Glomerular visceral epithelial cell (primary cell): ENCODE results near the gene PACSIN2.
"Not testable (repeated sequence)": the region's sequence is repeated elsewhere in the genome, so short reads cannot be mapped to it uniquely, and the experiment has no call there.

ENCODE experiments used
- DNase-seq: peaks from one replicate; pipeline ENCODE4 v3.0.0-alpha.2; 2016; ENCODE audit errors: extremely low spot score

The PACSIN2 gene

GRCh38 chr22:43012390-43012789 lies 2.6 kb downstream of the PACSIN2 start:
- no peak for DNase-seq

GRCh38 chr22:43011079-43011478 lies 3.9 kb downstream of the PACSIN2 start:
- no peak for DNase-seq

- DNase-seq, result no peak
Observed at GRCh38 chr22:43009444-43009843, 5.5 kb downstream of the PACSIN2 start.

- no peak for DNase-seq
Observed at GRCh38 chr22:43008921-43009320, 6.0 kb downstream of the PACSIN2 start.

GRCh38 chr22:43008509-43008908 lies 6.4 kb downstream of the PACSIN2 start:
- no peak for DNase-seq

GRCh38 chr22:43007519-43008102 lies 7.3 kb downstream of the PACSIN2 start:
- DNase-seq, result peak; percentile 56

DNA sequence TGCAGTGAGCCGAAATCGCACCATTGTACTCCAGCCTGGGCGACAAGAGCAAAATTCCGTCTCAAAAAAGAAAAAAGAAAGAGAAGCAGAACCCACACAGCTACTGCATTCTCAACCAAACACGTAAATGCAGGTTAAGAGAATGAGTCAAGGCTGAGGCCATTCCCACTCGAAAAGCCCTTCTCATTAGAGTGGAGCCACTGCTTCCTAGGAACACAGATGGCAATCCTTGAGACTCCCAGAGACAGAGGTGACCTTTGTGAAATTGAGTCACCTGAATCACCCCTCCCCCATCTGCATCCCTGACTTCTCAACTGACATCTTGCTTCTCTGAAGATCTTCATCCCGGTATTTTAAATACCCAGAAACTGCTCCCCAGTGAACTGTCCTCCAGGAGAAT lies 8.2 kb downstream of the PACSIN2 start:
- no peak for DNase-seq

DNA sequence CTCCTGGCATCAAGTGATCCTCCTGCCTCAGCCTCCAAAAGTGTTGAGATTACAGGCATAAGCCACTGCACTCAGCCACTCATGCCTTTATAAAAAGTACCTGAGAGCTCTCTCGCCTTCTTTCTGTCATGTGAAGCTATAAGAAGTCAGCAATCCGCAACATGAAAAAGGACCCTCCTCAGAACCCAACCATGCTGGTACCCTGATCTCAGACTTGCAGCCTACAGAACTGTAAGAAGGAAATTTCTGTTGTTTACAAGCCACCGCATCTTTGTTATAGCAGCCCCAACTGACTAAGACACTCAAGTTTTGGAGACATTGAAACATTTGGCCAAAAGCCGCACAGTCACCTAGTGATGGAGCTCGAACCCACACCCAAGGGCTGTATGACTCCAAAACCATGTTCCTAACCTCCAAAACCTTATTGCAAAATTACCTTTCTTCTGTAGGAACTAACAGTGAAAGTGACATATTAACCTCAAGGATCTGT lies 8.9 kb downstream of the PACSIN2 start:
- DNase-seq, result no peak

- DNase-seq, result no peak
Observed at GRCh38 chr22:43005106-43005505, 9.8 kb downstream of the PACSIN2 start.

- DNase-seq, result peak; percentile 65
Observed at GRCh38 chr22:43004362-43005035, 10.4 kb downstream of the PACSIN2 start.

DNA sequence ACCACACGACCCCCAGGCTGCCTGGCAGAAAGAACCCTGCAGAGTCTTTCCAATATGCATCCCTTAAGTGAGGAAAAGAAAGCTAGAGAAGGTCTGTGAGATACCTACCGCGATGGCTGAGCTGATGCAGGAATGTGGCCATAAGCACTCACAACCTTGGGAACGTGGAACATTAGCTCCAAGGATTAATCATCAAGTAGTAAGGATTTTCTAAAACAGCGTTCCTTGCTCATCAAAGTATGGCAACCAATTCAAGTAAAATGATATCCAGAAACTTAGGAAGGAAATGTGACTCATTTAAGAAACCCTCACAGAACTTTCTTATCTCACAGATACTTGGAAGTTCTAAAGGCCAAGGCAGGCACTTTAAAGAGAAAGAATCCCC lies 12.8 kb downstream of the PACSIN2 start:
- peak; percentile 66 for DNase-seq

DNA sequence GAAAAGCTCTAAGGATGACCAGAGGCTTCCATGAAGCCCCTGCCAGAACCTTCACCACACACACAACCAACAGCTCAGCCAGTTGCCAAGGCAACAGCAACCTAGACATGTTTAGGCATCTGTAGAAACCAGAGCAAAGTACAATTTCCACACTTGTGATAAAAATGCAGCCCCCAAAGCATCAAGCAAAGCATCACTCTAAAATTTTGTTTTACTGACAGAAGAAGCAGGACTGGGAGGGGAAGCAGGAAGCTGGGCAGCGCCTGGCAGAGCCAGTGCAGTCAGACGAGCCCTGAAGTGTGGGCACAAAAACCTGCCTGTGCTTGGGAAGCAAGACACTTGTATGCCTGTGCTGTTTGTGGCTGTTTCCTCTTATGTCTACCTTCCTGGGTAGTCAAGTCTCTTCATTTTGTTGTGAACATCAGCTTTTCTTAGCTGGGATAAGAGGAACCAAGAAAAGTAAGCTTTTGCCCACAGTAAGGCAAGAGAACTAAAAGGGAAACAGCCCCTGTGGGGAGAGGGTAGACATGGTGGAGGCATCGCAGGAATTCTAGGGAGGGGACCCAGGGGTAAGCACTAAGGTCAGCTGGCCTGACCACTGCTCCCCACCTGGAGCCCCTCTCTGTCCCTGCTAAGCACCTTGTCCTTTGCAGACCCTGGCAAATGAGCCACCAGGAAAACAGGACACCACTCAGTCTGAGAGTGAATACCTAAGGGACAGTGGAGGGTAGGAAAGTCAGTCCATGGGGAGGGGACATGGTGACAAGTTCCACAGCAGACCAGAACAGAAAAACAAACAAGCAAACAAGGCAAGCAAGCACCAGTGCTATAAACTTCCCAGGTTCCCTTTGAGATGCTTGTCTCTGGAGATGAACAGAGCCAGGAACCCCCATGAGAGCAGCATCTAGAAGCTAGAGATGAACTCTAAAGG lies 13.4 kb downstream of the PACSIN2 start:
- peak; percentile 36 for DNase-seq

GRCh38 chr22:43000441-43001175 lies 14.3 kb downstream of the PACSIN2 start:
- DNase-seq, result no peak

DNA sequence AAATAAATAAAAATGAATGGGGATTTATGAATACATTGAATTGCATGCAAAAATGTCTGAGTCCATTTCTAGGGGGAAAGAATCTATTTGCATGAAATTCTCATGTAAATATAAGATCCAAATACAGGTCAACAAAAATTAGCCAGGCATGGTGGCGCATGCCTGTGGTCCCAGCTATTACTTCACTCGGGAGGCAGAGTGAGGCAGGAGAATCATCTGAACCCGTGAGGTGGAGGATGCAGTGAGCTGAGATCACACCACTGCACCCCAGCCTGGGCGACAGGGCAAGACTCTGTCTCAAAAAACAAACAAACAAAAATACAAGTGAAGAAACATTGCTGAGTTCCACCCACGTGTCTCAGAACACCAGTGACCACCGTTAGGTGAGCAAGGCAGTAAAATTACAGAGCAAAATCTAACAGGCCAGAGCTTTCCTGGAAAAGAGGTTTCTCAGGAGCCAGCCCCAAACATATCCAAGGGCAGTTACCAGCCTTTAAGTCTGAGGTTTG lies 17.3 kb downstream of the PACSIN2 start:
- peak; percentile 33 for DNase-seq

DNA sequence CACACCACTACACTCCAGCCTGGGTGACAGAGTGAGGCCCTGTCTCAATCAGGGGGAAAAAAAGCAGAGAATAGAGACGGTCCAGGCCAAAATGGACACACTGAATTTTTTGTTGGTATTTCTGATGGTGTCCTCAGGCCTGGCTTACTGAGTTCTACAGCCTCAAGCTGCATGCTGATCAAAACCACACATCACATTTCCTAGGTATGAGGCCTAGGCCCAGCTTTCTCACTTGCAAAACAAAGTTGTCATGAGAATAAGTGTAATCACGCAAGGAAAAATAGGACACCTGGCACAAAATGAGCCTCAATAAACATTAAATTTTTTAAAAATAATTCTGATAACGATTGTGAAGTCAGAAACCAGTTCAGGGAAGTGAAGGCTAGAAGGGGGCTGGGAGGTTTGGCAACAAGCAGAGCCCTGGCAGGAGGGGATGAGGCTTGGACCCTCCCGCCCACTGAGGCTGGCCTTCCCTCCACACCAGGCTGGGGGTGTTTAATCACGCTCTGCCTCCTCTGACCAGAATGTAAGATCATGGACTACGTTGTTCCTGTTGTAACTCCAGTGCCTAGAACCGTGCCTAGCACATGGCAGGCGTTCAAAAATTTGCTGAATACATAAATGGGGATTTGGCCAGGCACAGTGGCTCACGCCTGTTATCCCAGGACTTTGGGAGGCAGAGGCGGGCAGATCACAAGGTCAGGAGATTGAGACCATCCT lies 18.1 kb downstream of the PACSIN2 start:
- no peak for DNase-seq

DNA sequence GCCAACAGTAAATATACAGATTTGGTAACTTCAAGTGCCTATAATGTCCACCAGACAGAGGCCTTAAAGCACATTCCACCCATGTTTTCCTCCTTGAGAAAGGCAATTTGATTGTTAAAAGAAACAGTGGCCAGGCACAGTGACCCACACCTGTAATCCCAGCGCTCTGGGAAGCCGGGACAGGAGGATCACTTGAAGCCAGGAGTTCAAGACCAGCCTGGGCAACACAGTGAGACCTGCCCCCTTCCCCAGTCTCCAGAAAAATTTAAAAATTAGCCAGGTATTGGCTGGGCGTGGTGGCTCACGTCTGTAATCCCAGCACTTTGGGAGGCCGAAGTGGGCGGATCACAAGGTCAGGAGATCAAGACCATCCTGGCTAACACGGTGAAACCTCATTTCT lies 19.3 kb downstream of the PACSIN2 start:
- not testable (repeated sequence) for DNase-seq

GRCh38 chr22:42994917-42995562 lies 19.9 kb downstream of the PACSIN2 start:
- peak; percentile 87 for DNase-seq

DNA sequence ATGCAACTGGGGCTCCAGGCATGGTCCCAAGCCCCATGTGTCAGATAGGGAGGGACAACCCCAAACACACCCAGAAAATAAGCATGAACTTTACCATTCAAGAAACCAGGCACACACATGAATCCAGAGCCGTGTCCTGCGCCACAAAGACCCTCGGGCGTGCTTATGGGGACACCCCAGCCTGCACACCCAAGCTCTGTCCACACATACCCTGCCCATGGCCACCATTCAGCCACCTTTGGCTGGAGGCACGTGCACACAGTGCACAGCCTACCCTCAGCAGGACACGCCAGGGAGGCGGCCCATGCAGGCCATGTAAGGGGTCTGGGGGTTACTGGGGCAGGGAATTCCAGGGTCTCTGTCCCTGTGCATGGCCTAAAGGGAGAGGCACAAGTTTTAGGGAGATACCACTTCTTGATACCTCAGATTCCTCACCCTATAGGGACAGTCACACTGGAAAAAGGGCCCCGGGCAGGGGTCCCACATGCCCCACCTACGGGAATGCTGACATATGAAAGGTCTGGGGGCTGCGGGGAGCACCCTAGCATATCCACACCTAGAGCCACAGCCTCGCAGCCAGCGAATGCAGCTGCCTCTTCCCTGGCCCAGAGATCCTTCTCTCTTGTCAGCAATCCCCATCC lies 20.6 kb downstream of the PACSIN2 start:
- no peak for DNase-seq

DNA sequence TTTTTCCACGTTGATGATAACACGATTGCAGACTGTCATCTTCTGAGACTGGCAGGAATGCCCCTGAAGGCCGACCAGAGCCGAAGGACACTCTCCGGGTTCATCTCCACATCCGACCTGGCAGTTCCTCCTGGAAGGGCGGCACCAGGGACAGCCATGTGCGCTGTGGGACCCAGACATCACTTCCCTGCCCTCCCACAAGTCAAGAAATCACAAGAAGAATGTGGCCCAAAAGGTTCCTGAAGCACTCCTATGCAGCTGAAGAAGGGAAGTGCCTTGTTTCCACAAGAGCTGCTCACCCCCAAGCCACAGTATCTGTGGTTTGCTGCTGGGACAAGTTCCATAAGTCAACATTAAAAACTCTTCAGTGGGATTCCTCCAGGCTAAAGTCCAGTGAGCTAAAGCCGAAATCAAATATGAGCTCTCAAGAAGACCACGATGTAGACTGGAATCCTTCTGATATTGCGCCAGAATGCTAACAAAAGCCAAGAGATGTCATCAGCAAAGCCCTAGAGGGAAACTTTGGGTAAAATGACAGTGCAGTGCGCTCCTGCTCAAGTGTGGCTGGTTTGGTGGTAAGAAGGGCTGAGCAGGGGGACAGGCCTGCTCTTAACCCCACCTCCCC lies 21.2 kb downstream of the PACSIN2 start:
- DNase-seq, result no peak
